HCT116 (cell line): ENCODE results near the gene RSPH9. TPM values are rescaled to one million over a fixed set of nuclear protein-coding genes. Genes with fewer than 3 reads are reported as not detected.
A peak's percentile ranks its signal among the peaks of the same experiment; 100 is the strongest.

Experiments
- ATAC-seq: fragments of 200-7000 bp; cut with Tn5 transposase; 2 replicates; pipeline ENCODE4 v1.9.1; 2020; ENCODE audit warnings: mild to moderate bottlenecking, moderate library complexity
- BruUV-seq: library from RNA; stranded (reverse); fragments of 400-500 nt; replicated peaks from 2 replicates; lab custom pipeline; 2021; lab: Mats Ljungman, UMichigan
- CTCF ChIA-PET: fragments of 300-600 bp; sonication (Branson Sonifier 250); formaldehyde crosslinking; loops from one replicate; lab custom pipeline; 2021; ENCODE audit warnings: antibody characterized with exemption; lab: Charles Lee
- POLR2A ChIA-PET: fragments of 300-600, 350-600 bp; sonication (Branson Sonifier 250); formaldehyde crosslinking; loops from one replicate; lab custom pipeline; 2021; ENCODE audit warnings: antibody characterized with exemption; lab: Charles Lee
- RAD21 ChIA-PET, 2 experiments: fragments of 300-600 bp; sonication (Branson Sonifier 250); formaldehyde crosslinking; loops; one replicate each; lab custom pipeline; 2023; ENCODE audit warnings: low total read pairs in 2 of 2; ENCODE audit not compliant: uncharacterized antibody in 2 of 2, unreplicated experiment in 2 of 2, low non-redundant PET in 1 of 2; lab: Charles Lee
- DNase-seq: peaks from one replicate; pipeline ENCODE4 v3.0.0-alpha.2; 2010; ENCODE audit warnings: low read depth, low spot score
- H2AFZ ChIP-seq: fragments of 200-600 bp; shearing (Covaris generic), sonication (generic); 2 replicates; pipeline ENCODE4 v1.6.1; 2017; ENCODE audit warnings: low read depth, mixed run types, mixed read lengths, antibody characterized with exemption, low read length; ENCODE audit not compliant: poor library complexity, severe bottlenecking
- H3K27ac ChIP-seq: 2 replicates; pipeline ENCODE4 v1.5.1; 2012; ENCODE audit warnings: low read depth, low read length
- H3K27me3 ChIP-seq: fragments of 200-600 bp; sonication (generic); 2 replicates; pipeline ENCODE4 v1.6.1; 2016; ENCODE audit warnings: mixed run types, low read length, mixed read lengths; ENCODE audit not compliant: insufficient read depth
- H3K36me3 ChIP-seq, 2 experiments: fragments of 200-500 bp in 1 of 2; fragments of 200-600 bp in 1 of 2; sonication (Bioruptor generic) in 1 of 2; sonication (generic) in 1 of 2; 2 replicates each; pipeline versions ENCODE4 v1.5.1 to v1.6.1; 2014 to 2016; ENCODE audit warnings: low read length in 2 of 2, inconsistent platforms in 1 of 2, mixed read lengths in 1 of 2, mixed run types in 1 of 2; ENCODE audit not compliant: insufficient read depth in 2 of 2, control insufficient read depth in 1 of 2
- H3K4me1 ChIP-seq, 2 experiments: fragments of 200-600 bp in 1 of 2; sonication (generic) in 1 of 2; 2 replicates each; pipeline versions ENCODE4 v1.5.1 to v1.6.1; 2012 to 2017; ENCODE audit warnings: low read length in 2 of 2, inconsistent platforms in 1 of 2, mild to moderate bottlenecking in 1 of 2, mixed read lengths in 1 of 2, mixed run types in 1 of 2, moderate library complexity in 1 of 2; ENCODE audit not compliant: insufficient read depth in 2 of 2, control insufficient read depth in 1 of 2
- H3K4me2 ChIP-seq: fragments of 200-600 bp; sonication (generic); 2 replicates; pipeline ENCODE4 v1.6.1; 2017; ENCODE audit warnings: mixed run types, low read length, mixed read lengths
- H3K4me3 ChIP-seq, 2 experiments: fragments of 200-600 bp in 1 of 2; sonication (generic) in 1 of 2; replicated peaks in 1 of 2; 2 replicates each; pipeline ENCODE4 v1.5.1; 2011 to 2016; ENCODE audit warnings: low read length in 2 of 2, control low read depth in 1 of 2, low read depth in 1 of 2, mild to moderate bottlenecking in 1 of 2, mixed read lengths in 1 of 2, mixed run types in 1 of 2
- H3K79me2 ChIP-seq: fragments of 200-600 bp; sonication (generic); 2 replicates; pipeline ENCODE4 v1.6.1; 2017; ENCODE audit warnings: mild to moderate bottlenecking, mixed run types, low read length, moderate library complexity, mixed read lengths; ENCODE audit not compliant: insufficient read depth
- H3K9ac ChIP-seq: fragments of 200-600 bp; sonication (generic); 2 replicates; pipeline ENCODE4 v1.6.1; 2016; ENCODE audit warnings: low read length, mixed read lengths
- H3K9me2 ChIP-seq: fragments of 200-600 bp; sonication (generic), shearing (Covaris generic); 2 replicates; pipeline ENCODE4 v1.6.1; 2017; ENCODE audit warnings: mixed run types, mild to moderate bottlenecking, moderate library complexity; ENCODE audit not compliant: insufficient read depth
- H3K9me3 ChIP-seq, 2 experiments: fragments of 200-500 bp in 1 of 2; fragments of 200-600 bp in 1 of 2; sonication (Bioruptor generic) in 1 of 2; sonication (generic) in 1 of 2; 2 replicates each; pipeline ENCODE4 v1.6.1; 2014 to 2017; ENCODE audit warnings: low read length in 2 of 2, mixed read lengths in 2 of 2, inconsistent platforms in 1 of 2, low read depth in 1 of 2, mild to moderate bottlenecking in 1 of 2, mixed run types in 1 of 2, moderate library complexity in 1 of 2; ENCODE audit not compliant: control insufficient read depth in 1 of 2, insufficient read depth in 1 of 2
- H4K20me1 ChIP-seq: fragments of 200-600 bp; sonication (generic), shearing (Covaris generic); 2 replicates; pipeline ENCODE4 v1.6.1; 2017; ENCODE audit warnings: mixed run types, mild to moderate bottlenecking, moderate library complexity; ENCODE audit not compliant: insufficient read depth
- ATF3 ChIP-seq: IDR thresholded peaks from 2 replicates; pipeline ENCODE4 v1.6.1; 2012
- CEBPB ChIP-seq: IDR thresholded peaks from 2 replicates; pipeline ENCODE4 v1.6.1; 2012; ENCODE audit warnings: low read depth
- CTCF ChIP-seq, 3 experiments: fragments of 200-600 bp in 1 of 3; sonication (generic) in 1 of 3; IDR thresholded peaks in 2 of 3; conservative IDR thresholded peaks in 1 of 3; 2 replicates each; pipeline ENCODE4 v1.5.1; 2012 to 2017; ENCODE audit warnings: low read depth in 2 of 3, low read length in 2 of 3, antibody characterized with exemption in 1 of 3, borderline replicate concordance in 1 of 3, control low read depth in 1 of 3, mild to moderate bottlenecking in 1 of 3, mixed read lengths in 1 of 3, mixed run types in 1 of 3, moderate library complexity in 1 of 3; ENCODE audit not compliant: insufficient read depth in 1 of 3
- ELF1 ChIP-seq: IDR thresholded peaks from 2 replicates; pipeline ENCODE4 v1.6.1; 2012; ENCODE audit warnings: low read depth, borderline replicate concordance
- EZH2 ChIP-seq: fragments of 200-600 bp; sonication (generic); IDR thresholded peaks from 2 replicates; pipeline ENCODE4 v1.6.1; 2017; ENCODE audit warnings: antibody characterized with exemption, mixed run types
- FOSL1 ChIP-seq: IDR thresholded peaks from 2 replicates; pipeline ENCODE4 v1.6.1; 2012; ENCODE audit warnings: low read depth
- MAX ChIP-seq: IDR thresholded peaks from 2 replicates; pipeline ENCODE4 v1.6.1; 2012
- POLR2A ChIP-seq: IDR thresholded peaks from 2 replicates; pipeline ENCODE4 v1.7.0; 2011; ENCODE audit warnings: borderline replicate concordance; ENCODE audit not compliant: insufficient read depth, insufficient read length; ENCODE audit errors: extremely low read depth
- POLR2AphosphoS5 ChIP-seq: IDR thresholded peaks from 2 replicates; pipeline ENCODE4 v1.6.1; 2011; ENCODE audit warnings: mild to moderate bottlenecking, low read depth, low read length, moderate library complexity
- RAD21 ChIP-seq: IDR thresholded peaks from 2 replicates; pipeline ENCODE4 v1.6.1; 2012; ENCODE audit warnings: low read depth, mild to moderate bottlenecking
- REST ChIP-seq: IDR thresholded peaks from 2 replicates; pipeline ENCODE4 v1.6.1; 2012; ENCODE audit warnings: low read depth
- YY1 ChIP-seq: IDR thresholded peaks from 2 replicates; pipeline ENCODE4 v1.6.1; 2011; ENCODE audit warnings: low read length, low read depth, moderate library complexity, mild to moderate bottlenecking; ENCODE audit not compliant: insufficient replicate concordance; ENCODE audit errors: extremely low read depth
- ZFX ChIP-seq: fragments of 450-650 bp; IDR thresholded peaks from 2 replicates; pipeline ENCODE4 v1.6.1; 2017
- intact Hi-C: fragments of 100-400 bp; cut with micrococcal nuclease; formaldehyde crosslinking; loops from 2 replicates; pipeline ENCODE4 v1.10.0; 2022
- total RNA-seq: library from RNA; stranded (reverse); gene quantifications from one replicate; pipeline ENCODE4 v1.2.1, GENCODE V29; 2021; ENCODE audit not compliant: unreplicated experiment

The RSPH9 gene
- total RNA-seq, 1 experiment from 2014 or later, result not detected

GRCh38 chr6:43606019-43606418, 38.8 kb upstream of the RSPH9 start:
- ATAC-seq (no peak), DNase-seq (no peak)
- Histone ChIP-seq H3K4me1 (peaks cover 0 to 5% of the 10 kb centered on the region in 2 experiments; a peak in 1 of 4 replicates), H3K27ac (no peak overlapping the region), H3K9me2 (no peaks in the 10 kb centered on the region), H2AFZ (no peak overlapping the region), H3K4me3 (no peak overlapping the region), H3K36me3 (peaks cover 13 to 28% of the 10 kb centered on the region in 2 experiments), H3K9me3 (no peaks in the 10 kb centered on the region), H3K79me2 (no peaks in the 10 kb centered on the region), H4K20me1 (no peaks in the 10 kb centered on the region), H3K4me2 (no peak overlapping the region), H3K27me3 (no peaks in the 10 kb centered on the region), H3K9ac (no peak overlapping the region)
- CTCF ChIA-PET, result no interaction called here
- POLR2A ChIA-PET, result interaction anchor here (1.2 kb wide), 1 partner anchor 10 kb away, joined by 3 read pairs; no protein-coding TSS in a partner anchor
- BruUV-seq, result no TSS peak
- RAD21 ChIA-PET, result no interaction called here
- TF ChIP-seq ELF1, result no peak
- no peak for TF ChIP-seq CEBPB
- TF ChIP-seq ZFX, result no peak
- no peak for TF ChIP-seq POLR2A
- no peak for TF ChIP-seq FOSL1
- intact Hi-C loops, result no loop called here

GRCh38 chr6:43608310-43608763, 36.5 kb upstream of the RSPH9 start:
- peak; percentile 73 for DNase-seq
- Histone ChIP-seq H2AFZ (no peak overlapping the region), H3K27ac (no peak overlapping the region), H3K4me1 (peaks cover 0 to 5% of the 10 kb centered on the region in 2 experiments; a peak in 1 of 4 replicates), H3K4me2 (no peak overlapping the region), H3K9me2 (no peaks in the 10 kb centered on the region), H3K9ac (no peak overlapping the region), H3K9me3 (no peaks in the 10 kb centered on the region), H3K4me3 (no peak overlapping the region), H3K36me3 (peaks cover 21 to 26% of the 10 kb centered on the region in 2 experiments; a peak in 3 of 4 replicates), H4K20me1 (no peaks in the 10 kb centered on the region), H3K79me2 (no peaks in the 10 kb centered on the region), H3K27me3 (no peaks in the 10 kb centered on the region)
- ATAC-seq, result peak; percentile 87
- no TSS peak for BruUV-seq
- no peak for TF ChIP-seq ATF3
- TF ChIP-seq EZH2, result no peak
- no peak for TF ChIP-seq POLR2AphosphoS5
- no peak for TF ChIP-seq CEBPB
- TF ChIP-seq YY1, result no peak
- TF ChIP-seq RAD21, result peak; percentile 76
- no peak for TF ChIP-seq MAX
- TF ChIP-seq REST, result no peak
- peak; percentile 68 to 90 (median 85) for TF ChIP-seq CTCF (IDR thresholded peaks at IDR 0.05 in 2 of 3, conservative IDR thresholded peaks at IDR 0.05 in 1 of 3; ENCODE audit: borderline replicate concordance in 1 of 3, insufficient read depth in 1 of 3, low read depth in 2 of 3, low read length in 2 of 3)
- no peak for TF ChIP-seq ELF1
- CTCF ChIA-PET, result interaction anchor here (1.0 to 1.7 kb wide), 4 partner anchors 10 to 21 kb away, joined by 3 to 4 read pairs (median 4); partner anchors contain the start of gene GTPBP2
- intact Hi-C loops, result loop anchor here (1.0 kb wide), 1 partner anchor 471 kb away; no protein-coding TSS in a partner anchor
- RAD21 ChIA-PET, result no interaction called here
- POLR2A ChIA-PET, result no interaction called here
